ENCODE data around the gene INPP1.

DNA sequence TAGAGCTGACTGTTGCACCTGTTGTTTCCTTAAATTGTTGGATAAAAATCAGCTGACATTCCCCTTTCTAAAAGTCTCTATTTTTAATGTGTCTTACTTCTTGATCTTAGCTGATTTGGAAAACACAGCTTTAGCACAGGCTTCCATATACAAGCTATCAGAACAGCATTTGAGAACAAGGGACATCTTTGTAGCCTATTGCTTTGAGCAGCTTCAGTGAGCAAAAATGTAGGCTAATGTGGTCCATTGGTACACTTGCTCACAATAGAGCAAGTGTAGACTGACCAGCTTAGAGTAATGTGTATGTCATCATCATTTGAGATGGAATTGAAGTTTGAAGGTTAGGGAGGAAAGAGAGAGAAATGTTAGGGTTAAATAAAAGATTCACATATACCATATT lies 7.0 kb downstream of the INPP1 start:
- TF ChIP-seq POLR2A (IDR thresholded peaks at IDR 0.05) (no peak), POLR2AphosphoS5 (IDR thresholded peaks at IDR 0.05) (no peak)
- TF ChIP-seq, protein P1, sequence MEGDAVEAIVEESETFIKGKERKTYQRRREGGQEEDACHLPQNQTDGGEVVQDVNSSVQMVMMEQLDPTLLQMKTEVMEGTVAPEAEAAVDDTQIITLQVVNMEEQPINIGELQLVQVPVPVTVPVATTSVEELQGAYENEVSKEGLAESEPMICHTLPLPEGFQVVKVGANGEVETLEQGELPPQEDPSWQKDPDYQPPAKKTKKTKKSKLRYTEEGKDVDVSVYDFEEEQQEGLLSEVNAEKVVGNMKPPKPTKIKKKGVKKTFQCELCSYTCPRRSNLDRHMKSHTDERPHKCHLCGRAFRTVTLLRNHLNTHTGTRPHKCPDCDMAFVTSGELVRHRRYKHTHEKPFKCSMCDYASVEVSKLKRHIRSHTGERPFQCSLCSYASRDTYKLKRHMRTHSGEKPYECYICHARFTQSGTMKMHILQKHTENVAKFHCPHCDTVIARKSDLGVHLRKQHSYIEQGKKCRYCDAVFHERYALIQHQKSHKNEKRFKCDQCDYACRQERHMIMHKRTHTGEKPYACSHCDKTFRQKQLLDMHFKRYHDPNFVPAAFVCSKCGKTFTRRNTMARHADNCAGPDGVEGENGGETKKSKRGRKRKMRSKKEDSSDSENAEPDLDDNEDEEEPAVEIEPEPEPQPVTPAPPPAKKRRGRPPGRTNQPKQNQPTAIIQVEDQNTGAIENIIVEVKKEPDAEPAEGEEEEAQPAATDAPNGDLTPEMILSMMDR (IDR thresholded peaks at IDR 0.05), result no peak
